H1 (cell line): ENCODE results near the gene PRKCA. TPM values are rescaled to one million over a fixed set of nuclear protein-coding genes. Genes with fewer than 3 reads are reported as not detected.

ENCODE experiments used
- CTCF ChIA-PET: fragments of 300-600 bp; sonication (Branson Sonifier 250); formaldehyde crosslinking; loops from one replicate; lab custom pipeline; 2021; ENCODE audit not compliant: partially characterized antibody; lab: Charles Lee
- POLR2A ChIA-PET: fragments of 300-600 bp; sonication (Branson Sonifier 250); formaldehyde crosslinking; loops from one replicate; lab custom pipeline; 2021; ENCODE audit warnings: inconsistent platforms; ENCODE audit not compliant: partially characterized antibody; lab: Charles Lee
- DNase-seq, 2 experiments: peaks; one replicate each; pipeline versions ENCODE4 v3.0.0 to v3.0.0-alpha.2; 2010 to 2022; ENCODE audit warnings: low spot score in 2 of 2, low read depth in 1 of 2, mixed read lengths in 1 of 2
- FAIRE-seq: peaks from 2 replicates; lab custom pipeline; 2011; peaks lifted over from hg19 to GRCh38; lab: Jason Lieb, UNC
- H2AFZ ChIP-seq: 2 replicates; pipeline ENCODE4 v1.8.1; 2012; ENCODE audit warnings: low read length, inconsistent platforms
- H2AK5ac ChIP-seq: 2 replicates; pipeline ENCODE4 v1.6.1; 2013; ENCODE audit warnings: low read depth, low read length
- H2BK120ac ChIP-seq: replicated peaks from 2 replicates; pipeline ENCODE3; 2013; ENCODE audit warnings: low read depth, low read length, inconsistent platforms
- H2BK12ac ChIP-seq: 2 replicates; pipeline ENCODE4 v1.6.1; 2013; ENCODE audit warnings: low read depth, low read length
- H2BK15ac ChIP-seq: 2 replicates; pipeline ENCODE4 v1.6.1; 2013; ENCODE audit warnings: low read length
- H2BK20ac ChIP-seq: 2 replicates; pipeline ENCODE4 v1.6.1; 2013; ENCODE audit warnings: low read length
- H2BK5ac ChIP-seq: 2 replicates; pipeline ENCODE4 v1.6.1; 2013; ENCODE audit warnings: low read depth, low read length
- H3K14ac ChIP-seq: 2 replicates; pipeline ENCODE4 v1.6.1; 2013; ENCODE audit warnings: inconsistent platforms; ENCODE audit not compliant: insufficient read length
- H3K18ac ChIP-seq: 2 replicates; pipeline ENCODE4 v1.6.1; 2013; ENCODE audit warnings: low read length; ENCODE audit errors: extremely low read depth
- H3K23ac ChIP-seq: 2 replicates; pipeline ENCODE4 v1.6.1; 2013; ENCODE audit warnings: inconsistent platforms; ENCODE audit not compliant: insufficient read length
- H3K23me2 ChIP-seq: 2 replicates; pipeline ENCODE4 v1.6.1; 2013; ENCODE audit warnings: low read depth, low read length
- H3K27ac ChIP-seq: 2 replicates; pipeline ENCODE4 v1.6.1; 2011; ENCODE audit warnings: low read depth, low read length, inconsistent platforms
- H3K27me3 ChIP-seq, 4 experiments: replicated peaks in 1 of 4; 1 replicate in 1 of 4; 2 replicates in 3 of 4; pipeline versions ENCODE4 v1.6.1 to v1.8.1; 2011 to 2013; ENCODE audit warnings: low read length in 3 of 4, mild to moderate bottlenecking in 3 of 4, inconsistent platforms in 2 of 4, mixed read lengths in 2 of 4, moderate library complexity in 1 of 4; ENCODE audit not compliant: control insufficient read depth in 3 of 4, insufficient read depth in 3 of 4; ENCODE audit errors: extremely low read depth in 1 of 4
- H3K36me3 ChIP-seq, 4 experiments: 2 replicates each; pipeline versions ENCODE4 v1.6.1 to v1.8.1; 2011 to 2013; ENCODE audit warnings: mild to moderate bottlenecking in 4 of 4, low read length in 3 of 4, moderate library complexity in 2 of 4, control low read depth in 1 of 4, inconsistent platforms in 1 of 4; ENCODE audit not compliant: insufficient read depth in 4 of 4, control insufficient read depth in 2 of 4
- H3K4ac ChIP-seq: replicated peaks from 2 replicates; pipeline ENCODE3; 2013; ENCODE audit warnings: low read length, low read depth, mixed read lengths, inconsistent platforms; ENCODE audit not compliant: insufficient read length
- H3K4me1 ChIP-seq, 4 experiments: replicated peaks in 1 of 4; 1 replicate in 1 of 4; 2 replicates in 3 of 4; pipeline versions ENCODE4 v1.6.1 to v1.8.1; 2011 to 2013; ENCODE audit warnings: low read length in 3 of 4, inconsistent platforms in 2 of 4, mixed read lengths in 1 of 4; ENCODE audit not compliant: insufficient read depth in 4 of 4, control insufficient read depth in 3 of 4
- H3K4me2 ChIP-seq, 2 experiments: 2 replicates each; pipeline versions ENCODE4 v1.6.1 to v1.8.1; 2011 to 2013; ENCODE audit warnings: low read depth in 2 of 2, low read length in 2 of 2, control low read depth in 1 of 2, inconsistent platforms in 1 of 2, mild to moderate bottlenecking in 1 of 2; ENCODE audit not compliant: insufficient read depth in 1 of 2
- H3K4me3 ChIP-seq, 4 experiments: fragments of 200-600, 300-600 bp in 1 of 4; sonication (generic), shearing (Covaris generic), sonication (Bioruptor Twin) in 1 of 4; 2 replicates each; pipeline versions ENCODE4 v1.5.1 to v1.8.1; 2011 to 2016; ENCODE audit warnings: low read length in 4 of 4, low read depth in 3 of 4, control low read depth in 2 of 4, inconsistent platforms in 2 of 4, mild to moderate bottlenecking in 2 of 4, mixed read lengths in 1 of 4, moderate library complexity in 1 of 4; ENCODE audit not compliant: insufficient read depth in 2 of 4; ENCODE audit errors: extremely low read depth in 1 of 4
- H3K56ac ChIP-seq: replicated peaks from 2 replicates; pipeline ENCODE3; 2013; ENCODE audit warnings: low read depth, mild to moderate bottlenecking, mixed read lengths, low read length, inconsistent platforms; ENCODE audit not compliant: insufficient read length
- H3K79me1 ChIP-seq: 2 replicates; pipeline ENCODE4 v1.6.1; 2013; ENCODE audit warnings: low read depth, low read length, control low read depth
- H3K79me2 ChIP-seq, 2 experiments: 2 replicates each; pipeline versions ENCODE4 v1.6.1 to v1.8.1; 2012 to 2013; ENCODE audit warnings: low read length in 2 of 2, mild to moderate bottlenecking in 2 of 2, inconsistent platforms in 1 of 2; ENCODE audit not compliant: insufficient read depth in 2 of 2, control insufficient read depth in 1 of 2
- H3K9ac ChIP-seq, 4 experiments: replicated peaks in 1 of 4; 1 replicate in 1 of 4; 2 replicates in 3 of 4; pipeline versions ENCODE4 v1.6.1 to v1.8.1; 2011 to 2013; ENCODE audit warnings: low read depth in 3 of 4, low read length in 3 of 4, control low read depth in 2 of 4, mild to moderate bottlenecking in 2 of 4, moderate library complexity in 2 of 4, inconsistent platforms in 1 of 4; ENCODE audit errors: extremely low read depth in 1 of 4
- H3K9me3 ChIP-seq, 2 experiments: 2 replicates each; pipeline versions ENCODE4 v1.6.1 to v1.8.1; 2012 to 2013; ENCODE audit warnings: mild to moderate bottlenecking in 2 of 2, moderate library complexity in 2 of 2, control low read depth in 1 of 2, inconsistent platforms in 1 of 2, low read depth in 1 of 2, low read length in 1 of 2, mixed read lengths in 1 of 2; ENCODE audit not compliant: insufficient read depth in 2 of 2
- H4K20me1 ChIP-seq, 2 experiments: replicated peaks in 1 of 2; 2 replicates each; pipeline versions ENCODE3 to v1.8.1; 2011 to 2013; ENCODE audit warnings: inconsistent platforms in 2 of 2, low read length in 2 of 2, mild to moderate bottlenecking in 1 of 2; ENCODE audit not compliant: insufficient read depth in 2 of 2, control insufficient read depth in 1 of 2
- H4K5ac ChIP-seq: 2 replicates; pipeline ENCODE4 v1.6.1; 2013; ENCODE audit warnings: low read length, low read depth, mixed read lengths, inconsistent platforms; ENCODE audit not compliant: insufficient read length
- H4K8ac ChIP-seq: 2 replicates; pipeline ENCODE4 v1.8.0; 2013; ENCODE audit warnings: mild to moderate bottlenecking, moderate library complexity, low read length, inconsistent platforms; ENCODE audit not compliant: insufficient read depth; ENCODE audit errors: extremely low read depth
- H4K91ac ChIP-seq: replicated peaks from 2 replicates; pipeline ENCODE3; 2013; ENCODE audit warnings: low read length, mixed read lengths, inconsistent platforms; ENCODE audit not compliant: insufficient read length
- CBX8 ChIP-seq: fragments of 300-800, 300-1000 bp; sonication (generic); IDR thresholded peaks from 2 replicates; pipeline ENCODE4 v1.7.1; 2016; ENCODE audit warnings: low read depth, low read length, borderline replicate concordance
- CEBPB ChIP-seq: IDR thresholded peaks from 2 replicates; pipeline ENCODE4 v1.6.1; 2012; ENCODE audit warnings: low read depth, low read length
- CHD1 ChIP-seq: IDR thresholded peaks from 2 replicates; pipeline ENCODE4 v1.6.1; 2012; ENCODE audit warnings: low read depth, low read length, improper control_type of control experiment
- CHD2 ChIP-seq: IDR thresholded peaks from 2 replicates; pipeline ENCODE4 v1.6.1; 2012; ENCODE audit warnings: low read length, improper control_type of control experiment
- FOSL1 ChIP-seq: IDR thresholded peaks from 2 replicates; pipeline ENCODE4 v1.6.1; 2011; ENCODE audit warnings: mild to moderate bottlenecking, low read depth, low read length, moderate library complexity; ENCODE audit not compliant: insufficient read depth
- HDAC6 ChIP-seq: IDR thresholded peaks from one replicate; pipeline ENCODE4 v1.7.1; 2012; ENCODE audit warnings: low read depth, mild to moderate bottlenecking, inconsistent platforms, low read length, moderate library complexity
- KDM4A ChIP-seq: IDR thresholded peaks from one replicate; pipeline ENCODE4 v1.7.1; 2012; ENCODE audit warnings: low read depth, mild to moderate bottlenecking, moderate library complexity, low read length, inconsistent platforms; ENCODE audit not compliant: severe bottlenecking
- PHF8 ChIP-seq: fragments of 200-600 bp; sonication (generic); conservative IDR thresholded peaks from 2 replicates; pipeline ENCODE4 v1.7.1; 2012; ENCODE audit warnings: low read depth, mild to moderate bottlenecking, inconsistent platforms, low read length, moderate library complexity
- POU5F1 ChIP-seq: IDR thresholded peaks from 2 replicates; pipeline ENCODE4 v1.6.1; 2011; ENCODE audit warnings: low read depth, mild to moderate bottlenecking, low read length, moderate library complexity
- SP4 ChIP-seq: IDR thresholded peaks from 2 replicates; pipeline ENCODE4 v1.6.1; 2012; ENCODE audit warnings: low read length, inconsistent platforms
- SUZ12 ChIP-seq: fragments of 200-600 bp; sonication (generic); IDR thresholded peaks from 2 replicates; pipeline ENCODE4 v1.6.1; 2012; ENCODE audit warnings: mild to moderate bottlenecking, inconsistent platforms, low read length, moderate library complexity, mixed read lengths
- TEAD4 ChIP-seq: IDR thresholded peaks from 2 replicates; pipeline ENCODE4 v1.6.1; 2012; ENCODE audit warnings: low read depth, low read length, inconsistent platforms, mixed read lengths
- WGBS, 2 experiments: shearing (Covaris generic) in 1 of 2; methylation state at CpG; one replicate each; pipeline versions ENCODE4 v1.1.6 to v1.1.7; 2013 to 2015; ENCODE audit warnings: low lambda C conversion rate in 2 of 2, mixed read lengths in 2 of 2, inconsistent platforms in 1 of 2, low coverage in 1 of 2, missing lambda C conversion rate in 1 of 2; ENCODE audit not compliant: insufficient replicate concordance in 2 of 2, insufficient coverage in 1 of 2, insufficient read length in 1 of 2; ENCODE audit errors: extremely low coverage in 1 of 2, missing lambda C conversion rate in 1 of 2; 5-methylcytosine and 5-hydroxymethylcytosine counted together
- polyA plus RNA-seq, 7 experiments: library from polyadenylated mRNA; depleted of rRNA in 3 of 7; stranded (reverse) in 5 of 7; unstranded in 2 of 7; fragments of >200 nt in 5 of 7; fragments of 200-250 nt in 2 of 7; gene quantifications; 1 replicate in 5 of 7; 2 replicates in 1 of 7; 4 replicates in 1 of 7; pipeline versions ENCODE4 v1.2.1 to v1.2.3, GENCODE V29; 2011 to 2013; ENCODE audit warnings: missing spikeins in 2 of 7, mixed read lengths in 2 of 7
- total RNA-seq: library from RNA; stranded (reverse); fragmentation: NEBNext Ultra II Directional; extraction: Animal tissue kit (Norgen Biotek cat#: 25700); gene quantifications from 2 replicates; pipeline ENCODE4 v1.2.1, GENCODE V29; 2021
- TF ChIP-seq, protein P1 (sequence below): IDR thresholded peaks from 2 replicates; pipeline ENCODE4 v1.6.1; 2012; ENCODE audit warnings: inconsistent platforms

The PRKCA gene
- total and polyA plus RNA-seq, 2 of the 8 experiments (the other 6 are each of a cell fraction or from before 2014, with no cell fraction given): 5.8 to 17.8 TPM

GRCh38 chr17:66730461-66730923 is 428.1 kb downstream of the PRKCA start:
- H4K5ac ChIP-seq: peak overlapping the region; percentile 77
- H2BK15ac ChIP-seq: no peak overlapping the region
- peak overlapping the region in 2 of 4 experiments; percentile 14 to 31; a peak in 3 of 7 replicates for H3K9ac ChIP-seq
- no peak overlapping the region; the same call in 1 of the 2 replicates for H2AK5ac ChIP-seq
- H3K18ac ChIP-seq: peak overlapping the region; percentile 65; the same call in 1 of the 2 replicates
- no peaks in the 10 kb centered on the region for H3K79me1 ChIP-seq
- peak overlapping the region; percentile 16 to 43; a peak in 3 of 4 replicates for H3K4me2 ChIP-seq
- FAIRE-seq (peak; percentile 95), DNase-seq (peak; percentile 49 to 72)
- H3K56ac ChIP-seq: no peak overlapping the region
- H2BK12ac ChIP-seq: peak overlapping the region; percentile 3; the same call in 1 of the 2 replicates
- no peaks in the 10 kb centered on the region for H3K27me3 ChIP-seq
- H3K9me3 ChIP-seq: no peaks in the 10 kb centered on the region
- H4K8ac ChIP-seq: no peak overlapping the region
- peak overlapping the region; percentile 92 for H3K4ac ChIP-seq
- peak overlapping the region; percentile 76 for H3K27ac ChIP-seq
- peak overlapping the region; percentile 91 for H2BK5ac ChIP-seq
- H3K4me3 ChIP-seq: no peak overlapping the region; a peak in 3 of 8 replicates
- no peaks in the 10 kb centered on the region for H3K36me3 ChIP-seq
- peak overlapping the region; percentile 71 for H2BK120ac ChIP-seq
- ChIA-PET CTCF (interaction anchor here (1.1 to 2.4 kb wide), 5 partner anchors 16 to 529 kb away, joined by 3 to 7 read pairs (median 3); no protein-coding TSS in a partner anchor), POLR2A (interaction anchor here (1.3 kb wide), 1 partner anchor 47 kb away, joined by 4 read pairs; no protein-coding TSS in a partner anchor)
- H3K23ac ChIP-seq: no peak overlapping the region
- no peak overlapping the region for H2AFZ ChIP-seq
- no peaks in the 10 kb centered on the region for H4K20me1 ChIP-seq
- 40% methylated on average over 7 of the region's 7 CpGs; no CpG with 5 or more reads in 1 of the 2 experiments for WGBS, 2 experiments
- peak overlapping the region; percentile 69 for H4K91ac ChIP-seq
- no peaks in the 10 kb centered on the region for H3K23me2 ChIP-seq
- H2BK20ac ChIP-seq: peak overlapping the region; percentile 6; the same call in 1 of the 2 replicates
- no peak overlapping the region for H3K14ac ChIP-seq
- no peaks in the 10 kb centered on the region for H3K79me2 ChIP-seq
- H3K4me1 ChIP-seq: peaks cover 5 to 18% (median 12%) of the 10 kb centered on the region in 4 experiments
- TF ChIP-seq PHF8 (no peak), SUZ12 (no peak), TEAD4 (peak; percentile 96), CEBPB (peak; percentile 58; the same call in 1 of the 2 replicates), CHD2 (0 out of 2 replicates have a peak, but pooled peaks have one; percentile 44), SP4 (0 out of 2 replicates have a peak, but pooled peaks have one; percentile 57), POU5F1 (peak; percentile 5; the same call in 1 of the 2 replicates), HDAC6 (no peak), CBX8 (no peak), CHD1 (no peak), FOSL1 (no peak), KDM4A (no peak)
- TF ChIP-seq, protein P1, sequence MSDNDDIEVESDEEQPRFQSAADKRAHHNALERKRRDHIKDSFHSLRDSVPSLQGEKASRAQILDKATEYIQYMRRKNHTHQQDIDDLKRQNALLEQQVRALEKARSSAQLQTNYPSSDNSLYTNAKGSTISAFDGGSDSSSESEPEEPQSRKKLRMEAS: peak; percentile 66; the same call in 1 of the 2 replicates
